ENCODE results near the gene RRM1.
"Not testable (repeated sequence)": the region's sequence is repeated elsewhere in the genome, so short reads cannot be mapped to it uniquely, and the experiment has no call there.

DNA sequence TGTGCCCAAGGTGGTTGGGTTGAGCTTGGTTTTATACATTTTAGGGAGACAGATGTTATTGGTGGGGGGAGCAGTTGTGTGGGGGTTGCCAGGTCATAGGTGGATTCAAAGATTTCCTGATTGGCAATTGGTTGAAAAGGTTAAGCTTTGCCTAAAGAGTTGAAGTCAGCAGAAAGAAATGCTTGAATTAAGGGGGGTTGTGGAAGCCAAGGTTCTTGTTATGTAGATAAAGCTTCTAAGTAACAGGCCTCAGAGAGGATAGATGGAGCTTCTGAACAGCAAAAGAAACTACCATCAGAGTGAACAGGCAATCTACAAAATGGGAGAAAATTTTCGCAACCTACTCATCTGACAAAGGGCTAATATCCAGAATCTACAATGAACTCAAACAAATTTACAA is 64.2 kb downstream of the RRM1 start:
- TF ChIP-seq EP300 (IDR thresholded peaks at IDR 0.05; ENCODE audit: low read depth); POLR2A (IDR thresholded peaks at IDR 0.05); POLR2AphosphoS5 (IDR thresholded peaks at IDR 0.05): not testable (repeated sequence)
- TF ChIP-seq, protein P1, sequence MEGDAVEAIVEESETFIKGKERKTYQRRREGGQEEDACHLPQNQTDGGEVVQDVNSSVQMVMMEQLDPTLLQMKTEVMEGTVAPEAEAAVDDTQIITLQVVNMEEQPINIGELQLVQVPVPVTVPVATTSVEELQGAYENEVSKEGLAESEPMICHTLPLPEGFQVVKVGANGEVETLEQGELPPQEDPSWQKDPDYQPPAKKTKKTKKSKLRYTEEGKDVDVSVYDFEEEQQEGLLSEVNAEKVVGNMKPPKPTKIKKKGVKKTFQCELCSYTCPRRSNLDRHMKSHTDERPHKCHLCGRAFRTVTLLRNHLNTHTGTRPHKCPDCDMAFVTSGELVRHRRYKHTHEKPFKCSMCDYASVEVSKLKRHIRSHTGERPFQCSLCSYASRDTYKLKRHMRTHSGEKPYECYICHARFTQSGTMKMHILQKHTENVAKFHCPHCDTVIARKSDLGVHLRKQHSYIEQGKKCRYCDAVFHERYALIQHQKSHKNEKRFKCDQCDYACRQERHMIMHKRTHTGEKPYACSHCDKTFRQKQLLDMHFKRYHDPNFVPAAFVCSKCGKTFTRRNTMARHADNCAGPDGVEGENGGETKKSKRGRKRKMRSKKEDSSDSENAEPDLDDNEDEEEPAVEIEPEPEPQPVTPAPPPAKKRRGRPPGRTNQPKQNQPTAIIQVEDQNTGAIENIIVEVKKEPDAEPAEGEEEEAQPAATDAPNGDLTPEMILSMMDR (IDR thresholded peaks at IDR 0.05) = not testable (repeated sequence)
